ENCODE measurements around the gene GALNT10.

The GALNT10 gene

DNA sequence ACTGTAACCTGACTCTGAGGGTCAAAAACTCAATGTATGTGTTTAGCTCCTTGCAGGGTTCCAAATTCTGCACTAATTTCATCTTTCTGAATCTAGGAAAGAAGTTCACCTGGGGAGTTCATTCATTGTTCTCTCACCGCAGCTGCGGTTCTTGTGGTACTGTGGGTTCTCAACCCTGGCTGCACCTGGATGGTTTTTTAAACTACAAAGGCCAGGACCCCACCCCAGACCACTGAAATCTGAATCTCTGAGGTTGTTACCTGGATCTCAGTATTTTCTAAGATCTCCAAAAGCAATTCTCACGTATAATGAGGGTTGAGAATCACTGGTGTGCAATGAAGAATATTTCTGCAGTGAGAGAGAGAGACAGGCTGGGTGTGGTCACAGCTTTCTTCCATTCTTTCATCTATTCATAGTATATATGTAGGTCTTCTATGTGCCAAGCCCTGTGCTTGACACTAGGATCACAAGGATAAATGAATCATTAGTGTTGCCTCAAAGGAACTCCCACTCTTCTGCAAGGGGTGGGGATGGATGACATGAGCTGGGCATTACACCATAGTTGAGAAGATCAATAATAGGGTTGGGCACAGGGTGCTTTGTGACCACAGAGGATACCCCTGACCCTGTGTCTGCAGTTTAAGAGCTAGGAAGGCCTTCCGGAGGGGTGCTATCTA lies 109.8 kb downstream of the GALNT10 start:
- DNase-seq, result no peak

GRCh38 chr5:154301726-154302125 lies 111.2 kb downstream of the GALNT10 start:
- DNase-seq, result no peak

DNA sequence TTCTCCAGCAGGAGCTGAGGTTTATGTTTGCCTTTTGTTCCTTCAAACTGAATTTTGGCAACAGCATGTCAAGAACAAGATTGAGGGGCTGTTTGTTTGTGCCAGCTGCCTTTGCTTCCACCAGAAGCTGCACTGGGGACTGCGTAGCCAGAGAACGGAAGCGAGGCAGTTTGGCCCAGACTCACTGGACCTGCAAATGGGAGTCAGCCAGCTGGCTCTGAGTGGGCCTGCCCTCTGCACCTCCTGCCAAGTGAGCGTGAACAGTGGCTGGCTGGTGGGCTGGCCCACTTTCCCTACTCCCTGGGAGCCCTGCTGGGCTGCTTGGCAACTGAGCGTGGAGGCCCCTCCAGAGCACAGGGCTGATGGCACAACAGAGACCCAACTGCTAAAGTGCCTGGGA lies 111.6 kb downstream of the GALNT10 start:
- no peak for DNase-seq

DNA sequence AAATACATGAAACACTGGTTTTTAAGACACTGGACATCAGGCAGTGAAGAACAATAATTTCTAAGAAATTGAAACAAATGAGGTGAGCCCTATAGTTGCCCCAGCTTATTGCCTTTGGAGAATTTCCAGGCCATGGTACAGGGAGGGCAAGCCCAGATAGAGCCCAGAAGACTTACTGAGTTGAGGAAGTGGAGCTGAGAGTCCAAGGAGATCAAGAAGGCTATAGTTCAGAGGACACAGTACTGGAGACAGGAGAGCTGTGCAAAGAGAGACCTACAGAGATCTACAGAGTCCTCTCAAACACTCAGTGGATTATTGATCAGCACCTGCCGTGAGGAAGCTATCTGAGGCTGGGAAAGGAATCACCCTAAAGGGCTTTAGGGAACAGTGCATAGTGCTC lies 112.6 kb downstream of the GALNT10 start:
- no peak for DNase-seq

- peak; percentile 79 for DNase-seq
Measured at GRCh38 chr5:154308443-154309370, 118.2 kb downstream of the GALNT10 start.

DNA sequence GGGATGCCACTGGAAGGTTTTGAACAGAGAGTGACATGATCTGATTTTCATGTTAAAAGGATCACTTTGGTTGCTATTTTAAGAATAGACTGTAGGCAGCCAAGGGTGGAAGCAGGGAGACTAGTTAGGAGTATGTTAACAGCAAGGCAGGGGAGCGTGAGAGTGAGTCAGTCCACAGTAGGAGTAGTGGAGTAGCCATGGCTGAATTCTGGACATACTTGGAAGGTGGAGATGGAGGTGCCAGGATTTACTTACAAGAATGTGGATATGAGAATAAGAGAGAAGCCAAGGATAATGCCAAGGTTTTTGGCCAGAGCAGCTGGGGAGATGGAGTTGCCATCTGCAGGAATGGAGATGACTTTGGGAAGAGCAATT lies 118.8 kb downstream of the GALNT10 start:
- DNase-seq, result peak; percentile 28

DNA sequence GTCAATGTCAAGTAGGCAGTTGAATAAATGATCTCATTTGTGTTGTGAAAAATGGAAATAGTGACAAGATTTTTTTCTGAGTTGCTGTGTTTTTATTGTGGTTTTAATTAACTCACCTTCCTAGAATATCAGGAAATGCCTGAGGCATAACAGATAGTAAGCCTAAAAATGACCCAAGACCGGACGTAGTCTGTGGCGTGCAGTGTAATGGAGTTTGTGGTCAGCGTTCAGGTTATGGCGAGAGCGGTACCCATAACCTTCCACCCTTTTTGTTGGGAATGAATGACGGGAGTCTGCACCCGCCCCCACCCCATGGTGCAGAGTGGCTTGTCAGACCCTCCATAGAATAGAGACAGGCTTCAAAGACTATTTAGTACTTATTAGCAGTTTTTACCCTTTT lies 119.3 kb downstream of the GALNT10 start:
- DNase-seq, result no peak

GRCh38 chr5:154311362-154311761 lies 120.8 kb downstream of the GALNT10 start:
- DNase-seq, result no peak

DNA sequence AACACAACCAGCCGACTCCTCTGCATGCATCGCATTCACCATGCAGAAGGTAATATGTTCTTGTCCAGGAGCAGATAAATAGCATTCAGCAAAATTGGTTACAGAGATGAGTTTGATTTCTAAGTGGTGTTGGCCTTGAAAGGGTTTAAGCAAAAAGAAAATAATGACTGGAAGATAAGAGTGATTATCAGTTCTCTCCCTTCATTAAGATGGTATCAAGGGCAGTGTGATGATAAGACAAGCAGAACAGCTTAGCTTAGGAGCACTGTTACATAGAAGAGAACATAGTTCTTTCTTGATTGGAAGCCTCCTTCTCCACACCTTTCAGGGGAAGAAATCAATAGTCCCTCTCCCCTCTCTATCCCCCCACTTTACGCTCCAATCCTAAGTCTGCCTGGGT lies 121.5 kb downstream of the GALNT10 start:
- no peak for DNase-seq

DNA sequence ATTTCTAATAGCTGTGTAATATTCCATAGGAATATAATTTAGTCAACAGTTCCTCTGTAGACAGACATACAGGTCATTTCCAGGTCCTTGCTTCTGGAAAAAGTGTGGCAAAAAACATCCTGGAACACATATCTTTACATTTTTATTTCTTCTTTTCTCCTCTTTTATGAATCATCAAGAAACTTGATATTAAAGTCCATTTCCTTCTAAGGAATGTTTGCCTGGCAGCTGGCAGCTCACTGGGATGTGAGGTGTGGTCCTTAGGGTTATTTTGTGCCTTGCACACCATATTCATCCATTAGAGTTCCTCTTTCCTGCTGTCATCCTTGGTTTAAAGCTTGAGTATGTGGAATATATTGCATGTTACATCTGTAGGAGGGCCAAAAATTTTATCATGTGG lies 122.0 kb downstream of the GALNT10 start:
- peak; percentile 33 for DNase-seq

DNA sequence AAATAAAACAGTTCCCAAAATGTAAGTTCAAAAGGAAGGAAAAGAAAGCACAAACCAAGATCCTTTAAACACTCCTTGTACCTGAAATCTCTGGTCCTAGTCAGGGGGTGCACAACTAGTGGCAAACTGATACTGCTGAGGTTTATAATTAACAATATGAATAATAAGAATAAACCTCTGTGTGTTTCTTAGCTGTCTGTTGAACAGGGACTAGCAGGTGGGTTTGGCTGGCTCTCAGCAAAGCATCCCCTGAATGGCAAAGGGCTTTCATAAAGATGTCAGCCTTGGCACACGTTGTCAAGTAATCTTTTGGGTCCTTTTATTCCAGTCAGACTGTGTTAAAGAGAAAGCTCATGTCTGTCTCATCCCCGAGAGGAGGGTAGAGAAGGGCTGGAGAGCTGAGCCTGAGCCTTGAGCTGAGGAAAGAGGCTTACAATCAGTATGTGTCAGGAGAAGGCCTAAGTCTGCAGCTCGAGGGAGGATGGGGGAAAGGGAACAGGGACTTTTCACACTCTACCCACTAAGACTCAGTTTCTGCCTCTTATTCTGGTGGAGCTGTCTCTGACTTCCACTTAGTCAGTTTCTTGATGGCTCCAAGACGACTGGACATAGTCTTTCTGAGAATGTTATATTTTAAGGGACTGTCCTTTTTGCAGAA lies 123.0 kb downstream of the GALNT10 start:
- DNase-seq, result no peak

DNA sequence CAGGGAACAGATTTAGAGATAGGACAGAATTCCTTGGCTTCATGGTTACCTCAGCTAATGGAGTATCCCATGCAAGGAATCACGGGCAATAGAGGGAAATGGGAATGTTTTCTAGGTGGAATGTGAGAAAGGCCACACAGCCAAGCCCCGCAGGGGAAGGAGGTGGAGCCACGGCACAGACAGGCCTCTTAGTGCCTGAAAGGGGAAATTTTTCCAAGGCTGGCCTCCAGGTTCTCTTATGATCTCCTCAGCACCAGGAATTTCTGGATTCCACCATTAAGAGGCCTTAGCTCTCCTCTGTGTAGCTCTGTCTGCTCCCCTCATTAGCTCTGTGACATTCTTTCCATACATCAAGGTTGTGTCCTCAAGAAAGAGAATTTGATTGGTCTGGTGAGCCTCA lies 124.7 kb downstream of the GALNT10 start:
- no peak for DNase-seq

- DNase-seq, result no peak
Measured at GRCh38 chr5:154315756-154316155, 125.2 kb downstream of the GALNT10 start.

- DNase-seq, result no peak
Measured at GRCh38 chr5:154316223-154316935, 125.8 kb downstream of the GALNT10 start.

DNA sequence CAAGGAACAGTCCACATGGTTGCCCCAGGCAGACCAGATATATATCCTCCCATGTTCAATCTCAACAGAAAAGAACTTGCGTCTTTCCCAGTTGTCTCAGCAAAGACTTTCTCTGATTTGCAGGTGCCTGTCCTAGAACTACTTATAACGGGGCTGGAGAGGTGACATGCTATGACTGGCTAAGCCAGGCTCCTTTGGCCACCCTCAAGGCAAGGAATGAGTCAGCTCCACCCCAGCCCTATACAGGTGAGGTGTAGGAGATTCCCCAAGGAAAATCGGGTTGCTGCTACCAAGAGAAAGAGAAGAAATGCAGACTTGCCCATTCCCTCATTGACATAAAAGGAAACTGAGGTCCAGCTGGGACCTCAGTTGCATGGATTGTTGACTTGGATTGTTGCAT lies 127.4 kb downstream of the GALNT10 start:
- DNase-seq, result no peak

DNA sequence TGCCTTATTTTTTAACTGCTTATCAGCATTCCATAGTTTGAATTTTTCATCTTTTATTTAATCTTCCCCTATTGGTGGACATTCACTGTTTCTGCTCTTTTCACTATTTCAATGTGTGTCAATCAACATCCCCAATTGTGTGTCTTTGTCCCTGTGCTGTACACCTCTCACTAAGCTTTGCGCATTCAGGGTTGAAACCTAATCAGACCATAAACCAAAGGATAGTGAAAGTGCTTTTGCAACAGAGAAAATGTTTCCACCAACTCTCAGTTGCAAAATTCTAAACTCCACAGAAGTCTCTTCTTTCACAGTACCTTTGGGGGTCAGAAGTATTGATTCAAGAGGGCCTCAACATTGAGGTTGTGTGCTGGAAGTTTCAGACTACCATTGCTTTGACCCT lies 128.2 kb downstream of the GALNT10 start:
- DNase-seq, result no peak

DNA sequence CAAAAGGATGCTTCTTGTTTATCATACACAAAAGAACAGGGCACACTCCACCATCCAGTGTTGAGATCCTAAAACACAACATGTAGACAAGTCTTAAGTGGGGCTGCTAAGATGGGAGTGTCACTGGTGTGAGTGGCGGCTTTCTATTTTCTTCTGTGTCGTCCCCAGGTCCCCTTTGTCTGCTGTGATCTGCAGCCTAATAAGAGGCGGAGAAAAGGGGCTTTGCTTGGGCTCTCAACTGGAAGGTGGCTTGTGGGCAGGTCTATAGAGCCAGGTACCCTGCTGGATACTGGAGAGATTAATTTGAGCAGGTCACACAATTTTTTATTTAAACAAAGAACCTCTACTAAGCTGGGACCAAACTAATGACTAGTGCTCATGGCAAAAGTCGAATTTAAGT lies 129.2 kb downstream of the GALNT10 start:
- DNase-seq, result no peak

DNA sequence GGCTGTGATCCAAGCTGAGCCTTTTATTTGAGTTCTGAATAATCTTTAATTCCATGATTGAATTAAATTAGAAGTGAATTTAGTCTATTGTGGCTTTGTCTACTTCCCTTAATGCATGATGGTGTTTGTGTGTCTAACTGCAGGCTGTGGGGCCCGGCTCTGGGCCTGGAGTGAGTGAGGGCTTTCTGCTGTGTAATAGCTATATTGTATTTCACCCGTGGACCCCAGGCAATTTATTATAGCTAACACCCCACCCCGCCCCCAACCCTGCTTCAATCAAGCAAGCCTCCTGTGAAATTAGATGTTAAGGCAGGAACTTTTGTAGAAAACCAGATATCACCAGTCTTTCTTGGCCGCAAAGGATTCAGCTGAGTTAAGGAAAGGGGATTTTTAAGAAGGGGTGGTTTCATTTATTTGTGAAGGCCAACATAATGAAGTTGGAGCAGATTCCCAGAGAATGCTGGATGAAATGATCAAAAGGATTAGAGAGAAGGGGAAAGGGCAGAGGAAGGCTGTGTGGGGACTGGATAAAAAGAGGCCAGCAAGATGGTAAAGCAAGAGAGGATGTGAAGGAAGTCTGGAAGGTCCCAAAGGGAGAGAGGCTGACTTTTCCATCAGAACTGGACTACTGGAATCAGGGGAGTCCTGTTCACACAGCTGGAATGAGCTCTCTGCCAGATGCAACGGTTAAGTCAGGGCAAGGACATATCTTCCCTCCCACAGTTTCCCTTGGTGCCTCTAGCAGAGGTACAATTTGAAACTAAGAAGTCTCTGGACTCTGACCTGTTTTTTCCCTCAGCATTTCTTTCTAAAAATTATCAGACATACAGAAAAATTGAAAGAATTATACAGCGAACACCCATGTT lies 129.9 kb downstream of the GALNT10 start:
- no peak for DNase-seq

GRCh38 chr5:154321546-154321945 lies 131.0 kb downstream of the GALNT10 start:
- DNase-seq, result no peak

DNA sequence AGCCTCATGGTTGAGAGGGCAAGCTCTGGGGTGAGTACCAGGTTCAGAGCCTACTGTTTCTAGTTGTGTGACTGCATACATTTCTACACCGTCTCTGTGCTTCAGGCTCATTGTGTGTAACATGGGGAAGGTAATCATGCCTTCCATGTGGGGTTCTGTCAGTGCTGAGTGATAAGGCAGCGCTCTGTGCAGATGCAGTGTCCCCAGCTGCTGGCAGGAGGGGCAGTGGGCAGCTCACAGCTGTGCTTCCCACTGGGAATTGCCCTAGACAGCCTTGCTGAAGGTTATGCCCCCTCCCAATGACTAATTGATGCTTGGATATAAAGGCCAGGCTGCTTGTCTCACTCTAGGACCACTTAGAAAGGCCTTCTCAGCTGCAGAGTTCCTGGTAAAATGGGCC lies 133.5 kb downstream of the GALNT10 start:
- DNase-seq, result no peak

- DNase-seq, result no peak
Measured at GRCh38 chr5:154325566-154325965, 135.0 kb downstream of the GALNT10 start.

- DNase-seq, result no peak
Measured at GRCh38 chr5:154329062-154329461, 138.5 kb downstream of the GALNT10 start.
